ENCODE data around the gene NAALADL2.
"Not testable (repeated sequence)": the region's sequence is repeated elsewhere in the genome, so short reads cannot be mapped to it uniquely, and the experiment has no call there.

The NAALADL2 gene

DNA sequence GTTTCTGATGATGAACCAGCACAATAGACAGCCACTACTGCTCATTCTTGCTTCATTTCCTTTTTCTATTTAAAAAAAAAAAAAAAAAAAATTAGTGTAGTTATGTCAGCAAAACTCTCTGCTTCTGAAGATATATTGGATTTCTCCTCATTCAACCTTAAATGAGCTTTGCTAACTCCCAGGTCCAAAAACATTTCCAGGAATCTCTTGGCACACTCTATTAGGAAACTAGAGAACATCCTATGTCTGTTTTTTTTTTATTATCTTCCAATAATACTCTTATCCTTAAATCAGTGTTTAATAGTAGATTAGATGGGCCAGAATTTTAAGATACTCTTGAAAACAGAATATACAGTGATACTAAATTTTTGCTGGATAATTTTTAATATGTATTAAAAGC lies 398.0 kb downstream of the NAALADL2 start:
- no peak for FAIRE-seq
- DNase-seq (ENCODE audit: low spot score) = no peak

DNA sequence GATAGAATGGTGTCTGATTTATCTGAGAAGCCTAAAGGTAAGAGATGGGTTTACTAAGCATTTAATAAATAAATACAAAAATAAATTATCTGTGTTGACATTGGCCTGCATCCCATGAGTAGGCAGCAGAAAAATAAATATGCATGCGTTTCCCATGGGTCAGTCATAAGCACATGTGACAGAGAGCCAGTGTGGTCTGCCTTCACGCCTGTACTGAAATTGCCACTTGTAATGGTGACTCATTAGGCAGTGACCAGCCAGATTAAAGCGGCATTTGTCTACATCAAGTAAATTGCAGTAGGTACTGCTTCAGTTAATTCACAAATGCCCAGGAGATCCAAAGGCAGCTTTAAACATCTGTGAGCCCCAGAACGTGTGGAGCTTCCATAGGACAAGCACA lies 399.6 kb downstream of the NAALADL2 start:
- no peak for DNase-seq (ENCODE audit: low spot score)

DNA sequence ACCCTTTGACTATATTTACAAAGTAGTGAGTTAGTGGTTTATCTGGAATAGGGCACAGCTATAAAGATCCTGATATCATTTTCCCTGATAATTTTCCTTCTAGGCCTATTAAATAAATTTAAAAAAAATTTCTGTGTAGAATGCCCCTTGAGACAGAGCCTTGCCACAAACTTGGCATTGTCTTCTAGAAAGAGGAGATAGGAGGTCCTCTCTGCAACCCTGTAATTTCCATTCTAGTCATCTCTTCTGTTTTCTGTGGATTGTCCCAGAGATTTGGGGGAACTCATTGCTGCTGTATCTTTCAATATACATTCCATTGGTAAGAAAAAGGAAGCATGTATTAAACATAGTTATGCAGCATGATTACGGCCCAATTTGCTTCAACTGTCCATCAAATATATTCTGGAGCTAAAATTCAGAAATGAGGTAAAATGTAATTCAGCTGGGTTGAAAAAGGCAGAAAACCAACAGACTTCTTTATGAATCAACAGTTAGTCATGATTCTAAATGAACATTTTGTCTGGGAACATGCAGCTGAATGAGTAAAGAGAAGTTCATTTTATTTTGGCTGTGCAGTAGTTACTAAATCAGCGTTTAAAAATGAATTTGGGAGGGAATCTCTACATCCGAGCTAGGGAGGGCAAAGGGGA lies 401.1 kb downstream of the NAALADL2 start:
- FAIRE-seq = no peak
- no peak for DNase-seq (ENCODE audit: low spot score)

More for the DNA sequence above, 399.6 kb downstream of the NAALADL2 start:
- FAIRE-seq = no peak

DNA sequence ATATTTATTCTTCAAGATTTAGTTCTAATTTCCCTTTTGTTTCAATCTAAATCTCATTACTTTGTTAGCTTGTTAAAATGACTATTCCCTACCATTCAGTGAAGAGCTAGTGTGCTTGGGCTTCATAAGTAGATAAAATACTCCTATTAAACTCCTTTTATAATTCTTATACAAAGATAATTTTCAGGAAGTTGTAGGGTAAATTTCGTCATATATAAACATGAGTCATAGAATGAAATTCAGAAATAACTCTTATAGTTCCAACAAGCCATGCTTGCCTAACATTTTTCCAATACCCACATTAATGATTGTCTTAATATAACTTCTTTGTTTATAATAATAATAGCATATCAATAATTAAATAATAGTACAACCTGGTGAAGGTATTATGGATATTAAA lies 407.3 kb downstream of the NAALADL2 start:
- DNase-seq (ENCODE audit: low spot score) (no peak), FAIRE-seq (no peak)

DNA sequence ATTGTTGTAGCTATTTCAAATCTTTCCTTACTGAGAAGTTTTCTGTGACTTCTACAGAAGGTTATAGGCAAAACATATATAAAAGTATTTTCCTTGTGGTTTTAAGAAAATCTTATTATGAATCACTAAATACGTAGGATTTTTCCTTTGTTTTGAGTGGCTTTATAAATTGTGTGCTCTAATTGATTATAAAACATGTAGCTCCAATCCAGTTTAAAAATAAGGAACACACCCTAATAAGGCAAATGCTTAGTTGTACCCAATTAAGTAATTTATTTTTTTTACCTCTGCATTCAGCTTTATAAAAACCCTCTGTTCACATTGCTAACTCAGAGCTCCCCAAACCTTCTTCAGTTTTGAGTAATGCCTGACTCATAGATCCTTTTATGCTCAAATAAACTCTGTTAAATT lies 408.0 kb downstream of the NAALADL2 start:
- FAIRE-seq (no peak), DNase-seq (ENCODE audit: low spot score) (no peak)

DNA sequence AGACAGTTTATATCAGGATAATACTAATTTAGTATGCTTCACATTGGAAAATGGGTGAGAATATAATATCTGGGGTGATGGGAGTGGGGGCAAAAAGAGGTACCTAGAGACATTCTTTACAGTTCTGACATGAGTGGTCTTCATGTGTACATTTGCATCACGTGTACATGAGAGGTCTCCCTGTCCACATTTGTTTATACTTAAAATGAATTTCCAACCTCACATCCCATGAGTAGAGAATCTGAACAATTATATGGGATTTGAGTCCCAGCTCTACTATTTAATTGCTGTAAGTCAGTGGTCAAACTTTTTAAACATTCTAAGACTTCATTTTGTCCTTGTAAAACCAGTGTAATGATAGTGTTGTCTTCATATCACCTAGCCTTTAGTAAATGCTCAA lies 408.4 kb downstream of the NAALADL2 start:
- DNase-seq (ENCODE audit: low spot score) (no peak), FAIRE-seq (no peak)

DNA sequence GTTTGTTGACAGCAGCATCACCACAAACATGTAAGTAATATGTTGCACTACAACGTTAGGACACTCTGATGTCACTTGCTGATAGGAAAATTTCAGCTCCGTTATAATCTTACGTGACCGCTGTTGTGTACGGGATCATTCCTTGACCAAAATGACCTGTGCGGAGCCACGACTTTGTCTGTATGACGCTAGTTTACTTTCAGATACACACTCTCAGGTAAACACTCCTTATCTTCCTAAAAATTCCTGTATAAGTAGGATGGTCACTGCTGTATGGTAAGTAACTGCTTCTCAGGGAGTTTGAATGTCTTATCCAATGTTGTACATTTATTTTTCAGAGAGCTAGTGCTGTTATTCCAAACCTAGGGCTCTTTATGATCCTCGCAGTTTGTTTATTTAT lies 410.3 kb downstream of the NAALADL2 start:
- DNase-seq (ENCODE audit: low spot score) (no peak), FAIRE-seq (no peak)

DNA sequence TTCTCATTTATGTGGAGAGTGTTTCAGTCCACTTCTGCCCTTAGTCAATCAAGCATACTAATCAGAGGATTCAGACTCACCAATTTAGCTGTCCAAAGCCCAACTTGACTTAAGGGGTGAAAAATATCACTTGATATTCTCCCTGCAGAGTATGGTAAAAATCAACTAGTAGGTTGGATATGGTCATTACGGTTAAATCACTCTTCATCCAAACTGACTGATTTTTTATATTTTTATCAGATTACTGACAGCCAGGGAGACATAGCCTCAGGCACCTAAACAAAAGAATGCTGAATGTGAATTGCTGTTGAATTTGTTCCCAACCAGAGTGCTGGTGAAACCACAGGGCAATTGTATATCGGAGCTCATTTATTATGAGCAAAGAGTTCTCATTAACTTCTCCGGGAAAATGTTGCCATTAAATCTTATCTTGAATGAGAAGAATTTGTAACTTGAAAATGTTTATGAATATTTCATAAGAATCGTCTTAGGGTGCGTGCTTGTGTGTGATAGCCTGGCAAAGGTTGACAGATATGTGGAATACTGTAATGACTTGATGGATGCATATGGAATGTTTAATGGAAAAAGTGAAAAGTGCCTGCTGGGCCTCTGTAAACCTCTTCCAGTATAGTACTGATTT lies 411.2 kb downstream of the NAALADL2 start:
- DNase-seq (ENCODE audit: low spot score) = no peak
- FAIRE-seq = no peak

DNA sequence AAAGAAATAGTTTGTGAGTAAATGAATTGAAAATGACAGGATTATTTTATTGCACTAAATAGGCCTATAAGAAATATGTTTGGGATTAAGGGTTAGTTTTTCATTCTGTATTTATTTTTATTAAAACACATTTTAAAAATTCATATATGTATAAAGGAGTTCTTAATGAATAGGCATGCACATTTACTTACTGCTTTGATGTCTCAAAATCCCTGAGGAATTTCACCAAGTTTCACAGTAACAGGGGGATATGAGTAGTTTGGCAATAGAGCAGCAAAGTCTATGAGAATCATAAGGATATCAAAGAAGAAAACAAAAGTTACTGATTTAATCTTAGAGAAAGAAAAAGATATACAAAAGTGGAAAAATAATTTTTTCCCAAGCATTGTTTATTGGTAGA lies 411.7 kb downstream of the NAALADL2 start:
- no peak for FAIRE-seq
- no peak for DNase-seq (ENCODE audit: low spot score)

DNA sequence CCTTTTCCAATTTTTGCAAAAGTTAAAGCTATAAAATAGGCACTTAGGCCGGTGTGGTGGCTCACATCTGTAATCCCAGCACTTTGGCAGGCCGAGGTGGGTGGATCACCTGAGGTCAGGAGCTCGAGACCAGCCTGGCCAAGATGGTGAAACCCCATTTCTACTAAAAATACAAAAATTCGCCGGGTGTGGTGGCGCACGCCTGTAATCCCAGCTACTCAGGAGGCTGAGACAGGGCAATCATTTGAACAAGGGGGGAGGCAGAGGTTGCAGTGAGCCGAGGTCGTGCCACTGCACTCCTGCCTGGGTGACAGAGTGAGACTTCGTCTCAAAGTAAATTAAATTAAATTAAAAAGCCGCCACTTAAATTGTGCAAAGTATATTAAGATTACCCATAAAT lies 412.3 kb downstream of the NAALADL2 start:
- DNase-seq (ENCODE audit: low spot score); FAIRE-seq: not testable (repeated sequence)

DNA sequence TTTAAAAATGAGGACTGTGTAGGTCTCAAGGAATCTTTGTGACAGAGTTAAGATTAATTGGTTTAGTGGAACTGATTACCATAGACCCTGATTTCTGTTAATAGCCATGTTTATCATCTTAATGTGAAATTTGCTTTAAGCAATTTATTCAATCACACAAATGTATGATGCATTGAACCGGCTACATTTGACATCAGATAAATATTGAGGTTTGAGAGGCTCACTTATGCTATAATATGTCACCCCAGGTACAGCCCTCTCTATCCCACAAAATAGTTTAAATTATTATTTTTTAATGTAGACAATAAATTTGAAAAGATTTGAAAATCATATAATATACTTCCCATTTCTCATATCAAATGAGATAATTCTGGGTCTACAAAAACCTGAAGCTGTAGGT lies 413.3 kb downstream of the NAALADL2 start:
- no peak for DNase-seq (ENCODE audit: low spot score)
- FAIRE-seq = no peak

DNA sequence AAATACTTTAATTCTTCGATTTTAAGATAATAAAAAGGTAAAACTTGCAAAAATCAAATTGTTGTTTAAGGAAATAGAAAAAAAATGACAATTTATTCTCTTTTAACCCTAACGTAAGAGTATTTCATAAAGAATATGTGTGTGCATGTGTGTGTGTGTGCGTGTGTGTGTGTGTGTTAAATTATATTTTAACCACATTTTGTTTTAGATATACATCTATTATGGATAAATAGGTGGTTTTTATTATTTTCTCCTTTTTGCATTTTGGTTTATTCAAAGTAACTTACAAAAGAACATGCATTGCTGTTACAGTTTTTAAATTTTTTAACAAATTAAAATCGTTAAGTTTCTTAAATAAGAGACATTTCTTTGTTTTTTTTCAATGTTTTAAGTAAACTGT lies 414.4 kb downstream of the NAALADL2 start:
- no peak for FAIRE-seq
- DNase-seq (ENCODE audit: low spot score) = no peak

DNA sequence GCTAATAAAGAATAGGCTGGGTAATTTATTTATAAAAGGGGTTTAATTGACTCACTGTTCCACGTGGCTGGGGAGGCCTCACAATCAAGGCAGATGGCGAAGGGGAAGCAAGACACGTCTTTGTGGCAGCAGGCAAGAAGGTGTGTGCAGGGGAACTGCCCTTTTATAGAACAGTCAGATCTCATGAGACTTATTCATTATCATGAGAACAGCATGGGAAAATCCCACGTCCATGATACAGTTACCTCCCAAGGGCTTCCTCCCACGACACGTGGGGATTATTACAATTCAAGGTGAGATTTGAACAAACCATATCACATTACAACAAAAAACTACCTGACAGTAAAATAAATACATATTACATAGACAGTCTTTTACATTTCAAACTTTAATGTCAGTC lies 414.9 kb downstream of the NAALADL2 start:
- no peak for DNase-seq (ENCODE audit: low spot score)
- no peak for FAIRE-seq

DNA sequence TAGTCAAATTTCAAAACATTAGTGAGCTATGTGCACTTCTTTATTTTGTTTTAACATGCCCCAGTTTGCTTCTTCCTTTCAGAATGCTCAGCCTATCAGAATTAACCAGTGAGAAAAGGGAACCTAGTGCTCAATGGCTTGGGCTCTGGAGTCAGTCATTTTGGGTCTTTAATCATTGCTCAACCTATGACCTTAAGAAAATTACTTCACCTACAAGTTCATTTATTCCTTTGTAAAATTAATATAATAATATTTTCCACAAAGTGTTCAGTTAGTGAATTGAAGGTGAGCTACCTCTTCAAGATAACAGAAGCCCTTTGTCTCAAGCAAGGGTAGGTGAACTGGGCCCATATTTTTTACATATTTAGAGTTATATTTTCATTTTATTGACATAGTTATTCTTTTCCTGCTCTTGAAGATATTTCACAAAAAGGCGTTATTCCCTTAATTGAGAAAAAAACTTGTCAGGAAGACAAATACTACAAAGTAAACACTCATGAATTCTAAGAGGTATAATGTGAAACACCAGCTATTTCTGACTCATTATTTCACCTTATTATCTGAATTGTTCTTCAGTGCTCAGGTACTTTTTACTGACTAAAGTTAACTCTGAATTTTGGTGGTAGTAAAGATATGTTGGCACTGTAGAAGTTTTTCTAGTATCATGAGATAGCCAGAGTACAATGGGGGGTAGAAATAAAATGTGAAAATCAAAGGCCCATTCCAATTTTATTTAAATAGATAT lies 415.5 kb downstream of the NAALADL2 start:
- DNase-seq (ENCODE audit: low spot score) = no peak
- no peak for FAIRE-seq

DNA sequence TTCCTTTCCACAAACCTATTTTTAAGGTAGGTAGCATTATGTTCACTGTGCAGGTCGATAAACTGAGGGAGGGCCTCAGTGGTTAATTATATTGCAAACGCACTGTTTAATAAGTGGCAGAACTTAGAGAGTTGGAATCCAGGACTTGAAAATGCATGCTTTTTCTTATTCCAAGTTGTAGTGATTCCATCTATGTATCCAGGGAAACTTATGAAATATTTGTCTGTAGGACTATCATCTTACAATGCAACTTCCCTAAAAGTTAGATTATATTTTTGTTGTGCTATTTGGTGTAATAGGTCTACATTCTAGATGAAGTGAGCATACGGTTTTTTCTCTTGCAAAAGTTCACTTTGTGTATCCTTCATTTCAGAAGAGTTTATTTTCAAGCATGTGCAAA lies 419.5 kb downstream of the NAALADL2 start:
- no peak for DNase-seq (ENCODE audit: low spot score)
- FAIRE-seq = no peak

DNA sequence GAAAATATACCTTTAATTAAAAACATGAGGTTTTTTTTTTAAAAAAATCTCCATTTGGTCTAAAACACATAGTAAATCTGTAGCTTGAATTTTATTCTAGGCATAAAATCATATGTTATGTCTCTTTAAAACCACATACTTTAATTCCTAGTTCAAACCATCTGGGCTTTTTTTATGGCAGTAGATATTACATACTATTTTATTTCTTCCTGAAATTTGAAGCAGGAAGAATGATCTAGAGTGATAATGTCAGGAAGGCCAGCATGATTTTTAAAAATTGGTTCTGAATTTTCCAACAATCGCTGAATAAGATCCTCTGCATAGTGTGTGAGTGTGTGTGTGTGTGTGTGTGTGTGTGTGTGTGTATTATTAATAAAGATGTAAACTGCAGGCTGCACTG lies 420.3 kb downstream of the NAALADL2 start:
- no peak for DNase-seq (ENCODE audit: low spot score)
- no peak for FAIRE-seq

DNA sequence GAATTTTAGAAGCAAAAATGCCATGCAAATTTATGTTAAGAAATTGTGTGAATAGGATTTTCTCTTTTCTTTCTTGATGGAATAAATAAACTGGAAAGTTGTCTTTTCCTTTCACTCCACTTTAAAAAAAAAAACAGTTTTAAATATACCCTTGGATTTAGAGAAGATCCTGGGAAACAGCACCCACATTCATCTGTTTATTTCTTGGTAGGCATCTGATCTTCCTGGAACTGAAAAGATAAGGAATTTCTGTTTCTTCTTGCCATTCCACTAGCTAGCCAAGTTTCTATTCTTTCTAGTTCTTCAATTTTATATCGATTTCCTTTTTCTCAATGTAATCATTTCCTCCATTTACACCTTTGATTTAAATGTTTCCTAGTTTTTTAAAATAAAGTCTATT lies 420.8 kb downstream of the NAALADL2 start:
- no peak for FAIRE-seq

DNA sequence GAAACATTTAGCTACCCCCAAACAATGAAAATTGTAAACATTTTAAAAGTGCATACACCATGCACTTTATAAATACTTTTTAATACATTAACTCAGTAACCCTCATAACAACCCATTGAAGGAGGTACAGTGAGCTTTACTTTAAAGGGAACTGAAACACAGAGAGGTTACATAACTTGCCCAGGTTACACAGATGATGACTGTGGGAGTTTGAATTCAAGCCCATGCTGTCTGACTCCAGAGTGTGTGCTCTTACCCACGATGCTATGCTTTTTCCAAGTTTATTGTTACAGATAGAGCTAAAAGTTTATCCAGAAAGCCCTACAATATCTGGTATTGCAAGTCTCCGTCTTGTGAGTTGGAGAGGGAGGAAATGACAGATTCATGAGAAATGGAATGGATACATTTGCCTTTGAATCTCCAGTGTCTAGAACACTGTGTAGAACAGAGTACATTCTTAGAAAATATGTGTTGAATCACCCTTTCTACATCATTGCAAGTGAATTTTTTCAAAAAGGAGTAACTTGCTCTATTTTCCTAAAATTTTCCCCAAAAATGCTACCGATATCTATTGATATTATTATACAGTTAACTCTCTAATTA lies 428.3 kb downstream of the NAALADL2 start:
- no peak for DNase-seq (ENCODE audit: low spot score)
- no peak for FAIRE-seq

More for the DNA sequence above, 420.8 kb downstream of the NAALADL2 start:
- no peak for DNase-seq (ENCODE audit: low spot score)

DNA sequence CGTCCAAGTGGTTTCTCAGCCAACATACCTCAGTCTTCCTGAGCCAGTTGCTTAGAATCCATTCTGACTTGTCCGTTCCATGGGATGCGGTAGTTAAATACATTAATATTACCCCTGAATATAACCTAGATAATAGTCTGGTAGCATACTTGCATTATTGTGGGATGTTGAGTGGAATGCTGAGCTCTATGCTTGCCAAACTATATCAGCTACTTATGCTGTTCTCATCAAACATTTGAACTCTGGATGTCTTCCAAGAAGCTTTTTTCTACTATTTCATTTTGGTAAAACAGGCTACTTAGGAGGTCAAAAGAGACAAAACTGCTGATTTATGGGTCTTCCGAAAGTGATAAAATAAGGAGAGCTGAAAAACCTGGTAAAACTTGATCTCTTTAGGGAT lies 429.5 kb downstream of the NAALADL2 start:
- no peak for DNase-seq (ENCODE audit: low spot score)
- no peak for FAIRE-seq

DNA sequence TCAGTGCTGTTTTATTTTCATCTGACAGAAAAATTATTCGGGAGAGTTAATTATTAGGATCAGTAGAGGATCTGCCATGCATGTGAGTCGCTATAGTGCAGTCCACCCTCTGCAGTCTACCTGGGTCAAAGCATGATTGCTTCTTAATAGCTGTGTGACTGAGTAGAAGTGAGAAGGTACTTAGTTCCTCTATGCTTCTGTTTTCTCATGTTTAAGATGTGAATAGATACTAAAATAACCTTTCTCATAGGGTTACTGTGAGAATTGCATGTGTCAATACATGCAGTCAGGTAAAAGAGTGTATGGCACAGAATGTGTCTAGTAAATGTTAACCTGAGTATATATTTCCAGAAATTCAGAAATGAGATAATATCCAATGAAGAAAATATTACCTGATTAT lies 435.7 kb downstream of the NAALADL2 start:
- no peak for FAIRE-seq
- DNase-seq (ENCODE audit: low spot score) = no peak

DNA sequence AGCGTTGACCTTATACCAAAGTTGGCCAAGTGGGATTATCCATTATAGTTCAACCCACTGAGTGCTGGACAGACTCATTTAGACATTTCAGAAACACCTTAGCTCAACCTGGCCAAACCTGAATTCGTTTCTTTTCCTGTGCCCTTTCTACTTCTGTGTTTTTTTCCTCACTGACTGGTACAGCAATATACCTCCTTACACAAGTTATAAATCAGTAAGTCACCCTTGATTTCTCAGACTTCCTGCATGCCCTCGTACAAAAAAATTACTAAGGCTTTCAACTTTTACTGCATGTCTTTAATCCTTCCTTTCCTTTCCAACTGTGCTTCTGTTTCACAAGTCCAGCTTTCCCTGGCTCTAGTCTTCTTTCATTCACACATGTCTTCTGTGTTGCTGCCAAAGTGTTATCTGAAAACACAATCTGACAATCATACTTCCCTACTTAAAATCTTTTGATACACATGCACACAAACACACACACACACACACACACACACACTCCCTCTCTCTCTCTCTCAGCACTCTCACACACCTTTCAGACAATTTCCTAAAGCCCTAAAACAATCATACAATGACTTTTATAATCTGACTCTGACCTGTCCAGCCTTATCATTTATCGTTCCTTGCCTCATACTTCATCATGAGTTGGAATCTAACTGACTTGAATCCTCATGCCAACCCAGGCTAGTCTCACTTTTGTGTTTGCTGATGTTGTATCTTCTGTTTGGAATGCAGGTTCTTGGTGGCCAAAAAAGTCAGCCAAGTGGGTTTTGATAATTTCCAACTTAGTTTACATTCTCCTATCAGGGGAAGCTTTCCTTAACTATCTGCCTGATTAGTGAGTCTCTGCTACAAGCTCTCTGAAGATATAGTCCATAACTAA lies 436.4 kb downstream of the NAALADL2 start:
- no peak for FAIRE-seq
- DNase-seq (ENCODE audit: low spot score) = no peak
